Left lobe of liver (tissue), 2 donors: ENCODE measurements around the gene TEDC1. TPM values are rescaled to one million over a fixed set of nuclear protein-coding genes. Genes with fewer than 3 reads are reported as not detected.
A peak's percentile ranks its signal among the peaks of the same experiment; 100 is the strongest.
"Not testable (repeated sequence)": the region's sequence is repeated elsewhere in the genome, so short reads cannot be mapped to it uniquely, and the experiment has no call there.

Source experiments
- ATAC-seq: fragments of 200-7000 bp; cut with Tn5 transposase; one replicate; pipeline ENCODE4 v1.9.1; 2020; ENCODE audit warnings: mild to moderate bottlenecking, moderate library complexity
- DNase-seq: peaks from one replicate; pipeline ENCODE4 v3.0.0-alpha.2; 2020; ENCODE audit warnings: low spot score
- total RNA-seq: library from RNA; stranded (reverse); gene quantifications from one replicate; pipeline ENCODE4 v1.2.1, GENCODE V29; 2021
- donor health status: DM: no; HTN: no; CAD: no; lungs with moderate emphysema.
- donor health status: DM: no; HTN: yes; CAD: no.

Gene TEDC1
- total RNA-seq, 1 donor from 2014 or later = 10.6 TPM

DNA sequence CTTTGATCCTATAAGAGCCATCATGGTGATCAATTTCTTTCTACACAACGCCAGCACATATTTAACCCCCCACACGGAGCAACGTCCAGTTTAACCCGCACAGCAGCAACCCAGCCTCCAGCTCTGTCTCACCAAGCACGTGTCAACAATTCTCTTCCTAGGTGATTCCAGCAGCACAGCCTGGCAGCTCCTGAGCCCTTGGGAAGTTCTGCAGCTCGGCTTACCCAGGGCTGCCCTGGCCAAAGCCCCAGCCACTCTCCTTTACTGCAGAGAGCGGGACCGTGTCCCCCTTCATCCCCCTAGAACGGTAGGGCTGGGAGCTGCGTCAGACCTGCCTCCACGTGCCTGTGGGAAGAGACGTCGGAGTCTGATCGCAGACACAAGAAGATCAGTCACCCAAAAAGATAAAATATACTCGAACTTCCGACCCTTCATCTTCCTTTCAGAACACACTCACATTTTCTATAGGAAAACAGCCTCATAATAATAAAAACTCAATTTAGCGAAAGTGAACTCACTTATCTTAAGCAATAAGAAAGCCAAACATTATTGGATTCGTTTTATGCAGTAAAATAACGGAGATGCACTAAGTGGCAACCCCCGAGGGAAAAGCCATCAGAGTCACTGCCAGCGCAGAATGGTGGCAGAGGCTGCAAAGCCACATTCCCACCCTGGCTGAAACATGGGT is 42.9 kb downstream of the TEDC1 start:
- ATAC-seq = no peak
- no peak for DNase-seq

- no peak for DNase-seq
Observed at GRCh38 chr14:105534586-105534985, 43.5 kb downstream of the TEDC1 start.

GRCh38 chr14:105536051-105536450 is 45.0 kb downstream of the TEDC1 start:
- DNase-seq = no peak
- ATAC-seq = no peak

More at GRCh38 chr14:105534586-105534985, 43.5 kb downstream of the TEDC1 start:
- ATAC-seq = no peak

DNA sequence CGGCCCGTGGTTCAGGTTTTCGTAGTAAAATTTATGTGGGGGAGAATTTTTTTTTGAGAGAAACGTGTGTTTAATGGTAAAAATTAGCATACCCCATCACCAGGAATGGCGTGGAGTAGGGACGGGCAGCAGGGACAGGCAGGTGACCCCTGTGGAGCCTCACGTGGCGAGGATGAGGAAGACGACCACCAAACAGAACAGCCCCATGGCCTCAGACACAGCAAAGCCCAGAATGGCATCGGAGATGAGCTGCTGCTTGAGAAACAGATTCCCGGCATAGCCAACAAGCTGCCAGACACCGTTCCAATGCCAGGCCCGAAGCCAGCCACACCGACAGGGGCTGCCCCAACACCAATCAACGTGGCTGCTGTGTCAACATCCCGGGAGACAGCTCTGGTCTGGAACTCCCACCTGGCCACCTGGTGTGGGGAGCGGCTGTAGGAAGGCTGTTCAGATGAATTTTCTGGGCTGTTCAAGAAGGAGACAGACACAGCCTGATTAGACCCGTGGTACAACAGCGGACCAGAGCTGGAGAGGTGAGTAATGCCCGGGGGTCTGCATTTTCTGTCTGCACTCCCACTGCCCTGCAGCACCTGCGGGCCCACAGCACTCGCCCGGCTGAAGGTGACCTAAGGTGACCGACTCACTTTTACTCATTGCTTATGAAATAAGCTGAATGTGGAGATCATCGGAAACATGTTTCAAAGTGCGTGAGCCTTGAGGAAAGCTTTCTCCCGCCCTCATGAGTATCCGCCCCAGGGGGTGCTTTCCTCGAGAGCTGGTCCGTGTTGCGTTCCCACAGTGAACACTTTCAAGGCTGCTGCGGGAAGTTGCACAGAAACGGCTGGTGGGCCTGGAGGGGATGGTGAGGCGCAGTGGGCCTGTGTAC is 45.9 kb downstream of the TEDC1 start:
- ATAC-seq (no peak), DNase-seq (peak; percentile 45)

DNA sequence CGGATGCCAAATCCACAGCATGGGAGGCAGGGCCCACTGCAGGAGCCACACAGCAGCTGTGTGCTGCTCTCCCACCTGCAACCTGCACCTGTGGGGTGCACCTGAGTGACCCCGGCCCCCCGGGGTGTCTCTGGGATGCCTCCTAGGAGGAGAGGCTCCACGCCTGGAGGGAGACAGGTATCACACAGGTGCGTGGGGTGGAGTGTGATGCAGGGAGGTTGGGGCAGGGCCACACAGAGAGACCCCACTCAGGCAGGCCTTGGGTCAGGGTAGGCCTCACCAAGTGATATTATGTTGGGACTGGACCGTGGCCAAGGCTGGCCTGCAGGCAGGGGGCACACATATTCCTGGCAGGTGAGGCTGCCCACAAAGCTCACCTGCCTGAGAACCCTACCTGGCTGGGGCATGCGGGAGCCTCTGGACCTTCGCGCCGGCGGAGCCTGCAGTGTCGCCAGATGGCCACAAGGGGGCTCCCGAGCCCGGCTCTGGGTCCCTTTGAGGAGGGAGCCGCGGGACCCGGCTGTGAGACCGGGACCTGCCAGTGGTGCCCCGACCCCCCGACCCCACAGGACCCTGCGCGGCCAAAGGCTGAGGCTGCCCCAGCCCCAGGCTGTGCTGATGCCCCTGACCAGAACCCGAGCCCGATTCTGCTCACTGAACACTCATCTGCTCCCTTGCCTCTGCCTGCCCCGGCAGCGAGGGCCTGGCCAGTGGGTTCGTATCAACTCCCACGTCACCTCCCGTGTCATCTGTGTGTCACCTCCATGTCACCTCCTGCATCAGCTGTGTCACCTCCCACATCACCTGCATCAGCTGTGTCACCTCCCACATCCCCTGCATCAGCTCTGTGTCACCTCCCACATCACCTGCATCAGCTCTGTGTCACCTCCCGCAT is 46.8 kb downstream of the TEDC1 start:
- DNase-seq (peak; percentile 66), ATAC-seq (peak; percentile 90)

GRCh38 chr14:105538481-105539049 is 47.5 kb downstream of the TEDC1 start:
- ATAC-seq (no peak), DNase-seq (no peak)

DNA sequence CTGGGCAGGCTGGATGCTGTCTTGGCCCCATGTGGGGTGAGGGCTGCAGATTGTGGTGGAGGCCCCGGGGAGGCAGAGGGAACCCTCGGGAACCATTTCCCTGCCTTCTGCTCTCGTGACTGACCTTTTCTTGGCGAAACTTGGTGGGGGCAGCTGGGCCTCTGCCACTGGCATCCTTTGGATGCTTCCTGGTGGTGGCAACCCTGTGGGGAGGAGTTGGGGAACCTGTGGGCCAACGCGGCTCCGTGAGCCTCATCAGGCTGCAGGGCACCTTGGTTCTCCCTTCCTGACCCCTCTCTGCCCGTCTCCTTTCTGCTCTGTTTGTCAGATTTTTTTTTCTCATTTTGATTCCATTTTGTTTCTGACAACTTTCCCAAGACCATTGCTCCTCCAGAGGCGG is 49.8 kb downstream of the TEDC1 start:
- no peak for ATAC-seq
- no peak for DNase-seq

DNA sequence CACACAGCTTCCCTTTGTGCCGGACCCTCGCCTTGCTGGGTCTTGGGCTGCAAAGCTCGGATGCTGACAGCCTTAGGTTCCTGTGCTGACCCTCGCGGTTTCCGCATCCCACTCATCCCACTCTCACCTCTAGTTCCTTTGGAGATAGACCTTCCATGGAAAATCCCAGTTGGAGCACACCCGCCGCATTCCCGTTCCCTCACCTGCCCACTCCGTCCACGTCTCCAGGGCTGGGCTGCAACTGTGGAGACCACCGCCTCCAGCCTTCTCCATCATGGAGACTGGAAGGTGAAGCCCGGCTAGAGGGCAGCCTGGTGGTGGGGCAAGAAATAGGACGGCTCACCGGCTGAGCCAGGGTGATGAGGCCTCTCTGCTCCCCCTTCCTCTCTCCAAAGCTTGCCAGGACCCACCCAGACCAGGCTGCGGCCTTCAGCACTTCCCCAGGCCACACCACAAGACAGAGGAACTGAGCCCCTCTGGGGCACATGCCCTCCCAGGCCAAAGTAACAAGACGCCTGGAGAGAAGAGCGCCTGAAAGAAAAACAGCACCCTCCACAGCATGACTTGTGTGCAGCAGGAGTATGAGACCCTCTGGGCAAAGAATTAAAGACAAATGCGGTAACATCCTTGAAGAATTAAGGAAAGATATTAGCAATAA is 50.3 kb downstream of the TEDC1 start:
- ATAC-seq (no peak), DNase-seq (no peak)

DNA sequence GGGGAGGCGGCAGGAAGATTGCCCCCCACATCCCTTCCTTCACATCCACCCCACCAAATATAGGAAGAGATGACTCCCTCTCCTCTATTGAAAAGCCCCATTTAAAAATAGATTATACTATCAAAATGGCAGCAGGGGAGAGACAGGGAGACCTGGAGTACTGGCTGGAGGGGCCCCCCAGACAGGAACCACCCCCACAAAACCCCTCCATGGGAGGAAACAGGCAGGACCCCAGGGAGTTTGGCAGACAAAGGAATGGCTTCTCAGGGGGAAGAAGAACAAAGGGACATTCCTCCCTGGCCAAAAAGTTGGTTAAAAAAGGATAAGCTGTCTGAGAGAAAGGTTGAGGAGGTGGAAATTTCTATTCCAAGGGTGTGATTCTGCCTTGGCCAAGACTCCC is 54.6 kb downstream of the TEDC1 start:
- not testable (repeated sequence) for DNase-seq, ATAC-seq

GRCh38 chr14:105546410-105546809 is 55.4 kb downstream of the TEDC1 start:
- not testable (repeated sequence) for DNase-seq, ATAC-seq

DNA sequence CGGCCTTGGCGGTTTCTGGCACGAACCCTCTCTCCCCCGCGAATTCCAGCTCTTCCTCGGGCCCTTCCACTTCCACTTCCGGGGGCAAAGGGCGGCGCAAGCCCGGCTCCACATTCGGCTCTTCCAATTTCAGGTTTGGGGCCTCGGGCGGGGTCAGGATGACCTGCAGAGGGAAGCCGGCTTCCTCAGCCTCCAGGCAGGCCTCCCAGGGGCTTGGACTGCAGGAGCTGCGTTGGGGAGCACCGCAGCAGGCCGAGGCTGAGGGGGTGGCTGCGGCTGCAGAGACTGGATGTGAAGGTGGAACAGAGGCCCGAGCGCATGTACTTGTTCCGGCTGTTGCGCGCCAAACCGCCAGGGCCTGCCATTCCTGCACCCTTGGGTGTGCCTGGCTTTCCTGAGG is 56.0 kb downstream of the TEDC1 start:
- not testable (repeated sequence) for ATAC-seq, DNase-seq

GRCh38 chr14:105547741-105548169 is 56.7 kb downstream of the TEDC1 start:
- ATAC-seq = no peak
- DNase-seq = no peak

Other genes starting within 250 kb of the TEDC1 start
- gene BTBD6, start 242.7 kb upstream of the TEDC1 start, total RNA-seq = 20.3 TPM
- 20.5 TPM for gene BRF1, start 190.2 kb upstream of the TEDC1 start, total RNA-seq
- 26.6 TPM for gene PACS2, start 176.5 kb upstream of the TEDC1 start, total RNA-seq
- gene TEX22, start 92.7 kb upstream of the TEDC1 start, total RNA-seq = 1.3 TPM
- 39.2 TPM for gene MTA1, start 71.4 kb upstream of the TEDC1 start, total RNA-seq
- gene CRIP2, start 16.4 kb upstream of the TEDC1 start, total RNA-seq = 23.8 TPM
- 3.2 TPM for gene CRIP1, start 4.4 kb upstream of the TEDC1 start, total RNA-seq
- gene TMEM121, start 35.3 kb downstream of the TEDC1 start, total RNA-seq = 4.4 TPM